Caco-2 (cell line): ENCODE measurements around the gene IL10. TPM values are rescaled to one million over a fixed set of nuclear protein-coding genes. Genes with fewer than 3 reads are reported as not detected.

Source experiments
- BruUV-seq: library from RNA; stranded (reverse); fragments of 400-500 nt; replicated peaks from 2 replicates; lab custom pipeline; 2021; lab: Mats Ljungman, UMichigan
- CTCF ChIA-PET: fragments of 300-600 bp; sonication (Branson Sonifier 250); formaldehyde crosslinking; loops from one replicate; lab custom pipeline; 2022; ENCODE audit warnings: antibody characterized with exemption; lab: Charles Lee
- POLR2A ChIA-PET: fragments of 300-600 bp; sonication (Branson Sonifier 250); formaldehyde crosslinking; loops from one replicate; lab custom pipeline; 2022; ENCODE audit warnings: antibody characterized with exemption; lab: Charles Lee
- DNase-seq, 2 experiments: peaks; one replicate each; pipeline versions ENCODE4 v3.0.0 to v3.0.0-alpha.2; 2020 to 2022
- H3K27me3 ChIP-seq: replicated peaks from 2 replicates; pipeline ENCODE4 v1.6.0; 2011; ENCODE audit warnings: low read length; ENCODE audit not compliant: control insufficient read depth, insufficient read depth
- H3K36me3 ChIP-seq: 2 replicates; pipeline ENCODE4 v1.5.1; 2011; ENCODE audit warnings: low read length; ENCODE audit not compliant: control insufficient read depth, insufficient read depth
- H3K4me1 ChIP-seq: fragments of 250-450 bp; sonication (Bioruptor Pico); 2 replicates; pipeline ENCODE4 v1.5.1; 2020; ENCODE audit warnings: mild to moderate bottlenecking
- H3K4me3 ChIP-seq: 2 replicates; pipeline ENCODE4 v1.5.1; 2011; ENCODE audit warnings: low read depth, mild to moderate bottlenecking, control low read depth, low read length
- H3K9me3 ChIP-seq: fragments of 250-450 bp; sonication (Bioruptor Pico); 2 replicates; pipeline ENCODE4 v1.5.1; 2020; ENCODE audit warnings: mild to moderate bottlenecking, moderate library complexity
- H3K27ac Mint-ChIP-seq: one replicate; pipeline ENCODE4 v1.8.0; 2022; ENCODE audit warnings: mixed read lengths; ENCODE audit not compliant: unreplicated experiment
- H3K27me3 Mint-ChIP-seq: one replicate; pipeline ENCODE4 v1.8.0; 2022; ENCODE audit warnings: mixed read lengths; ENCODE audit not compliant: insufficient read depth, unreplicated experiment
- H3K36me3 Mint-ChIP-seq: one replicate; pipeline ENCODE4 v1.8.0; 2022; ENCODE audit warnings: mild to moderate bottlenecking, mixed read lengths; ENCODE audit not compliant: insufficient read depth, unreplicated experiment
- H3K4me1 Mint-ChIP-seq: one replicate; pipeline ENCODE4 v1.8.0; 2022; ENCODE audit warnings: low read depth, mixed read lengths; ENCODE audit not compliant: unreplicated experiment
- H3K4me3 Mint-ChIP-seq: one replicate; pipeline ENCODE4 v1.8.0; 2022; ENCODE audit warnings: mild to moderate bottlenecking, moderate library complexity, mixed read lengths; ENCODE audit not compliant: unreplicated experiment
- H3K9me3 Mint-ChIP-seq: one replicate; pipeline ENCODE4 v1.8.0; 2022; ENCODE audit warnings: mixed read lengths; ENCODE audit not compliant: unreplicated experiment
- CTCF ChIP-seq, 2 experiments: fragments of 200-600 bp in 1 of 2; IDR thresholded peaks; 1 replicate in 1 of 2; 2 replicates in 1 of 2; pipeline versions ENCODE4 v1.5.1 to v1.8.0; 2011 to 2022; ENCODE audit warnings: antibody characterized with exemption in 1 of 2, control low read depth in 1 of 2, inconsistent platforms in 1 of 2, low read depth in 1 of 2, low read length in 1 of 2, mild to moderate bottlenecking in 1 of 2, moderate library complexity in 1 of 2; ENCODE audit not compliant: insufficient read depth in 1 of 2, severe bottlenecking in 1 of 2, unreplicated experiment in 1 of 2
- intact Hi-C: fragments of 100-400 bp; cut with micrococcal nuclease; formaldehyde crosslinking; loops from one replicate; pipeline ENCODE4 v1.10.0; 2022; ENCODE audit not compliant: unreplicated experiment
- total RNA-seq: library from RNA; stranded (reverse); gene quantifications from 2 replicates; pipeline ENCODE4 v1.2.3, GENCODE V29; 2022

Gene IL10
- total RNA-seq, 1 experiment from 2014 or later: not detected

- Mint-ChIP-seq H3K9me3 (no peaks in the 10 kb centered on the region), H3K4me1 (peaks cover 6% of the 10 kb centered on the region), H3K27me3 (no peaks in the 10 kb centered on the region), H3K27ac (no peak overlapping the region), H3K36me3 (no peaks in the 10 kb centered on the region), H3K4me3 (no peak overlapping the region)
- DNase-seq: no peak
- H3K4me1 ChIP-seq: no peaks in the 10 kb centered on the region
- no peak overlapping the region for H3K4me3 ChIP-seq
- BruUV-seq: no TSS peak
- CTCF ChIA-PET: interaction anchor here (0.6 to 1.3 kb wide), 5 partner anchors 61 to 294 kb away, joined by 3 to 10 read pairs (median 4); no protein-coding TSS in a partner anchor
- H3K36me3 ChIP-seq: no peaks in the 10 kb centered on the region
- no peaks in the 10 kb centered on the region for H3K9me3 ChIP-seq
- TF ChIP-seq CTCF (IDR thresholded peaks at IDR 0.05; ENCODE audit: insufficient read depth in 1 of 2, low read depth in 1 of 2, low read length in 1 of 2, severe bottlenecking in 1 of 2, unreplicated experiment in 1 of 2): no peak
- intact Hi-C loops: loop anchor here (1.0 kb wide), 3 partner anchors 25 to 67 kb away; no protein-coding TSS in a partner anchor
- POLR2A ChIA-PET: no interaction called here
- no peaks in the 10 kb centered on the region for H3K27me3 ChIP-seq
These were observed 28.6 kb upstream of the IL10 start for GRCh38 chr1:206800891-206801290.

GRCh38 chr1:206800411-206800810 is 28.1 kb upstream of the IL10 start:
- Histone ChIP-seq H3K9me3 (no peaks in the 10 kb centered on the region), H3K4me1 (no peaks in the 10 kb centered on the region), H3K4me3 (no peak overlapping the region), H3K27me3 (no peaks in the 10 kb centered on the region), H3K36me3 (no peaks in the 10 kb centered on the region)
- Mint-ChIP-seq H3K27ac (no peak overlapping the region), H3K27me3 (no peaks in the 10 kb centered on the region), H3K9me3 (no peaks in the 10 kb centered on the region), H3K4me3 (no peak overlapping the region), H3K36me3 (no peaks in the 10 kb centered on the region), H3K4me1 (peaks cover 6% of the 10 kb centered on the region)
- intact Hi-C loops: no loop called here
- ChIA-PET POLR2A (no interaction called here), CTCF (no interaction called here)
- no TSS peak for BruUV-seq
- no peak for TF ChIP-seq CTCF (IDR thresholded peaks at IDR 0.05; ENCODE audit: insufficient read depth in 1 of 2, low read depth in 1 of 2, low read length in 1 of 2, severe bottlenecking in 1 of 2, unreplicated experiment in 1 of 2)
- no peak for DNase-seq

GRCh38 chr1:206799311-206799710 is 27.0 kb upstream of the IL10 start:
- intact Hi-C loops: no loop called here
- Histone ChIP-seq H3K27me3 (no peaks in the 10 kb centered on the region), H3K36me3 (no peaks in the 10 kb centered on the region), H3K4me3 (no peak overlapping the region), H3K4me1 (no peaks in the 10 kb centered on the region), H3K9me3 (no peaks in the 10 kb centered on the region)
- Mint-ChIP-seq H3K4me3 (no peak overlapping the region), H3K27ac (no peak overlapping the region), H3K4me1 (peaks cover 6% of the 10 kb centered on the region), H3K36me3 (no peaks in the 10 kb centered on the region), H3K27me3 (no peaks in the 10 kb centered on the region), H3K9me3 (no peaks in the 10 kb centered on the region)
- DNase-seq: no peak
- no peak for TF ChIP-seq CTCF (IDR thresholded peaks at IDR 0.05; ENCODE audit: insufficient read depth in 1 of 2, low read depth in 1 of 2, low read length in 1 of 2, severe bottlenecking in 1 of 2, unreplicated experiment in 1 of 2)
- ChIA-PET POLR2A (no interaction called here), CTCF (interaction anchor here (0.5 to 2.3 kb wide), 3 partner anchors 10 to 73 kb away, joined by 3 to 7 read pairs (median 3); no protein-coding TSS in a partner anchor)
- BruUV-seq: no TSS peak
